Mucosa of descending colon (tissue), 3 donors: ENCODE results near the gene PET100. TPM values are rescaled to one million over a fixed set of nuclear protein-coding genes. Genes with fewer than 3 reads are reported as not detected.

Experiments used
- ATAC-seq: fragments of 200-7000 bp; cut with Tn5 transposase; one replicate; pipeline ENCODE4 v1.9.1; 2020; ENCODE audit warnings: mild to moderate bottlenecking, moderate library complexity
- DNase-seq, 3 donors: peaks; one replicate each; pipeline ENCODE4 v3.0.0-alpha.2; 2020
- H3K36me3 ChIP-seq: fragments of 200-600 bp; one replicate; pipeline ENCODE4 v1.8.0; 2021; ENCODE audit warnings: low read depth, mild to moderate bottlenecking
- H3K4me1 ChIP-seq: fragments of 200-600 bp; one replicate; pipeline ENCODE4 v1.8.0; 2021; ENCODE audit warnings: low read depth, mild to moderate bottlenecking
- H3K4me3 ChIP-seq: fragments of 200-600 bp; one replicate; pipeline ENCODE4 v1.8.0; 2021; ENCODE audit warnings: mild to moderate bottlenecking
- H3K9me3 ChIP-seq: fragments of 200-600 bp; one replicate; pipeline ENCODE4 v1.8.0; 2021; ENCODE audit warnings: mild to moderate bottlenecking
- CTCF ChIP-seq: fragments of 200-600 bp; IDR thresholded peaks from one replicate; pipeline ENCODE4 v1.8.0; 2022; ENCODE audit warnings: antibody characterized with exemption, mild to moderate bottlenecking
- intact Hi-C, 2 donors: fragments of 100-400 bp; cut with DNase I in 1 of 2; cut with micrococcal nuclease in 1 of 2; formaldehyde crosslinking; loops; one replicate each; pipeline versions ENCODE4 v1.11.0 to v1.11.1; 2022; cut with DNase I, micrococcal nuclease
- total RNA-seq, 3 donors: library from RNA; stranded (reverse); fragmentation: NEBNext Ultra II Directional in 2 of 3; extraction: Animal tissue kit (Norgen Biotek cat#: 25700) in 2 of 3; gene quantifications; one replicate each; pipeline versions ENCODE4 v1.2.1 to v1.2.4, GENCODE V29; 2021 to 2023
- donor health status: DM: no; HTN: no; CAD: no; lungs with moderate emphysema.
- donor health status: DM: no; HTN: no; CAD: no.
- donor health status: DM: no; HTN: yes; CAD: no.

The PET100 gene
- total RNA-seq, 3 donors from 2014 or later = 91.1 to 153 (median 110) TPM

GRCh38 chr19:7602935-7603497, 26.6 kb upstream of the PET100 start:
- H3K36me3 ChIP-seq = no peaks in the 10 kb centered on the region
- ATAC-seq = no peak
- no peaks in the 10 kb centered on the region for H3K4me1 ChIP-seq
- intact Hi-C loops = no loop called here
- H3K4me3 ChIP-seq = no peak overlapping the region
- no peaks in the 10 kb centered on the region for H3K9me3 ChIP-seq
- DNase-seq = no peak
- no peak for TF ChIP-seq CTCF

DNA sequence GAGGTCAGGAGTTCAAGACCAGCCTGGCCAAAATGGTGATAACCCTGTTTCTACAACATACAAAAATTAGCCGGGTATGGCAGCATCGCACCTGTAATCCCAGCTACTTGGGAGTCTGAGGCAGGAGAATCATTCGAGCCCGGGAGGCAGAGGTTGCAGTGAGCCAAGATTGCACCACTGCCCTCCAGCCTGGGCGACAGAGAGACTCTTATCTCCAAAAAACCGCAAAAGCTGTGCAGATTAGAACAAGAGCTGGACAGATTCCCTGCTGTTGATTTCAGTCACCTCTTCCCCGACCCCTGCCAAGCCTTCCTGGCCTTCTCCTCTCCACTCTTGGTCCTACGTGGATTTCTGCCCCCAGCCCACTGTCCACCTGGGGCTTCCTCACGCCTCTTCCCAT, 25.7 kb upstream of the PET100 start:
- DNase-seq (no peak), ATAC-seq (no peak)
- no peaks in the 10 kb centered on the region for H3K4me1 ChIP-seq
- intact Hi-C loops = no loop called here
- no peak for TF ChIP-seq CTCF
- H3K36me3 ChIP-seq = no peaks in the 10 kb centered on the region
- H3K9me3 ChIP-seq = no peaks in the 10 kb centered on the region
- H3K4me3 ChIP-seq = no peak overlapping the region

DNA sequence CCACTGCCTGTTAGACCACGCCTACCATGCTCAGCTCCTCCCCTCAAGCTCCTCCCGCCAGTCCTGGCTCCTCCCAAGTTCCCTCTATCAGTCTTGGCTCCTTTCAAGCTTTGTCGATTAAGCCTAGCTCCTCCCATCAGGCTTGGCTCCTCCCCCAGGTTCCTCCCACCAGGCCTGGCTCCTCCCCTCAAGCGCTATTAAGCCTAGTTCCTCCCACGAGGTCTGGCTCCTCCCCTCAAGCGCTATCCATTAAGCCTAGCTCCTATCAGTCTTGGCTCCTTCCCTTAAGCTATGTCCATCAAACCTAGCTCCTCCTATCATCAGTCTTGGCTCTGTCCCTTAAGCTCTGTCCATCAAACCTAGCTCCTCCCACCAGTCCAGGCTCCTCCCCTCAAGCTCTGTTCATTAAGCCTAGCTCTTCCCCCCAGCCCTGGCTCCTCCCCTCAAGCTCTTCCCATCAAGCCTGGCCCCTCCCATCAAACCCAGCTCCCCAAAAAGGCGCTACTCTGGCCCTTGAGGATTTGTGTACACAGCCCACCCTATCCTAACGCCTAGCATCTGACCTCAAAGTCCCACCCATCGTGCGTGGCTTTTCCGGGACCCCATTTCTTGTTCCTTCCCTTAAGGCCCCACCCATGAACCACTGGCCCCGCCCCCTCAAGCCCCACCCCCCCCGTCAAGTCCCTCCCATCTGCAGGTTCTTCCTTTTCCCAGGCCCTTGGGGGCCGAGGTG, 23.9 kb upstream of the PET100 start:
- ATAC-seq (peak; percentile 77), DNase-seq (no peak)
- no peak for TF ChIP-seq CTCF
- H3K4me1 ChIP-seq = no peaks in the 10 kb centered on the region
- no peak overlapping the region for H3K4me3 ChIP-seq
- H3K9me3 ChIP-seq = no peaks in the 10 kb centered on the region
- intact Hi-C loops = no loop called here
- peaks cover 4% of the 10 kb centered on the region for H3K36me3 ChIP-seq

- Histone ChIP-seq H3K9me3 (no peaks in the 10 kb centered on the region), H3K4me1 (no peaks in the 10 kb centered on the region), H3K4me3 (no peak overlapping the region), H3K36me3 (peaks cover 4% of the 10 kb centered on the region)
- DNase-seq (no peak), ATAC-seq (no peak)
- TF ChIP-seq CTCF = no peak
- intact Hi-C loops = no loop called here
Observed at GRCh38 chr19:7606289-7606688, 23.3 kb upstream of the PET100 start.

- Histone ChIP-seq H3K36me3 (peaks cover 4% of the 10 kb centered on the region), H3K4me1 (no peaks in the 10 kb centered on the region), H3K4me3 (no peak overlapping the region), H3K9me3 (no peaks in the 10 kb centered on the region)
- ATAC-seq (no peak), DNase-seq (no peak)
- no peak for TF ChIP-seq CTCF
- intact Hi-C loops = no loop called here
Observed at GRCh38 chr19:7607212-7607873, 22.2 kb upstream of the PET100 start.
